Peyer's patch (tissue), 4 donors: ENCODE measurements around the gene MAN2A1.

Source experiments
- POLR2A ChIP-seq, 2 donors: fragments of 450-650 bp; IDR thresholded peaks; one replicate each; pipeline ENCODE4 v1.5.1; 2017; ENCODE audit warnings: antibody characterized with exemption in 2 of 2, mild to moderate bottlenecking in 2 of 2, moderate library complexity in 2 of 2
- TF ChIP-seq, protein P1 (sequence below), 6 experiments: fragments of 450-650 bp in 4 of 6; fragments of 200-600 bp in 2 of 6; sonication (generic) in 1 of 6; IDR thresholded peaks; one replicate each; pipeline ENCODE4 v1.5.1; 2017 to 2019; ENCODE audit warnings: antibody characterized with exemption in 6 of 6, mild to moderate bottlenecking in 3 of 6, moderate library complexity in 1 of 6

DNA sequence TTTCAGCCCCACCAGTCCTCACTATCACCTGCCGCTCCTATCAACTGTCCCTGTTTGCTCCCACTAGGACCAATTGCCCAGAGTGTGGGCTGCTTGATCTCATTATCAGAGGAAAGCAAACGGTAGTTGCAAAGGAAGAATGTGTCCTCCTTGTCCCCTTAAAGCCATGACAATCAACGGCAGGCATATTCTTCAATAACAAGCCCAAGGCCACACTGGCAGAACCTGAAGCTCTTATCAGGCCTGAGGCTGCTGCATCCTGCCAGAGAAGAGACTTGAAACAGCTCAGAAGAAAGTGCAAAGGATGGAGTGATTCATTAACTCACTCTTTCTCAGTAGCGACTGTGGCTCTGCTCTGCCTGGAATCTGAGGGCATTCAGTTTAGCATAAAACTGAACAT lies 39.2 kb upstream of the MAN2A1 start:
- TF ChIP-seq, protein P1, sequence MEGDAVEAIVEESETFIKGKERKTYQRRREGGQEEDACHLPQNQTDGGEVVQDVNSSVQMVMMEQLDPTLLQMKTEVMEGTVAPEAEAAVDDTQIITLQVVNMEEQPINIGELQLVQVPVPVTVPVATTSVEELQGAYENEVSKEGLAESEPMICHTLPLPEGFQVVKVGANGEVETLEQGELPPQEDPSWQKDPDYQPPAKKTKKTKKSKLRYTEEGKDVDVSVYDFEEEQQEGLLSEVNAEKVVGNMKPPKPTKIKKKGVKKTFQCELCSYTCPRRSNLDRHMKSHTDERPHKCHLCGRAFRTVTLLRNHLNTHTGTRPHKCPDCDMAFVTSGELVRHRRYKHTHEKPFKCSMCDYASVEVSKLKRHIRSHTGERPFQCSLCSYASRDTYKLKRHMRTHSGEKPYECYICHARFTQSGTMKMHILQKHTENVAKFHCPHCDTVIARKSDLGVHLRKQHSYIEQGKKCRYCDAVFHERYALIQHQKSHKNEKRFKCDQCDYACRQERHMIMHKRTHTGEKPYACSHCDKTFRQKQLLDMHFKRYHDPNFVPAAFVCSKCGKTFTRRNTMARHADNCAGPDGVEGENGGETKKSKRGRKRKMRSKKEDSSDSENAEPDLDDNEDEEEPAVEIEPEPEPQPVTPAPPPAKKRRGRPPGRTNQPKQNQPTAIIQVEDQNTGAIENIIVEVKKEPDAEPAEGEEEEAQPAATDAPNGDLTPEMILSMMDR (IDR thresholded peaks at IDR 0.05), result no peak
- TF ChIP-seq POLR2A (IDR thresholded peaks at IDR 0.05), result no peak
